Esophagus muscularis mucosa (tissue), 3 donors: ENCODE results near the gene PCDH9.

ENCODE experiments used
- CTCF ChIP-seq, 3 experiments: fragments of 200-600 bp in 2 of 3; fragments of 450-650 bp in 1 of 3; sonication (generic) in 2 of 3; IDR thresholded peaks; one replicate each; pipeline ENCODE4 v1.5.1; 2017 to 2019; ENCODE audit warnings: antibody characterized with exemption in 3 of 3, mild to moderate bottlenecking in 2 of 3, moderate library complexity in 1 of 3
- EP300 ChIP-seq: sonication (generic); formaldehyde crosslinking; IDR thresholded peaks from one replicate; pipeline ENCODE4 v1.6.1; 2017; ENCODE audit warnings: antibody characterized with exemption

GRCh38 chr13:66958611-66959010, 271.5 kb downstream of the PCDH9 start:
- no peak for TF ChIP-seq CTCF (IDR thresholded peaks at IDR 0.05)
- TF ChIP-seq EP300, result no peak
